Fibroblast of mammary gland (primary cell): Measurements from ENCODE around the gene CCNG2.

Experiments used
- DNase-seq: peaks from one replicate; pipeline ENCODE4 v3.0.0-alpha.2; 2010; ENCODE audit warnings: low read depth
- H3K4me3 ChIP-seq: 2 replicates; pipeline ENCODE4 v1.5.1; 2011; ENCODE audit warnings: low read depth, mild to moderate bottlenecking, low read length, moderate library complexity; ENCODE audit not compliant: control insufficient read depth
- TF ChIP-seq, protein P1 (sequence below): conservative IDR thresholded peaks from 2 replicates; pipeline ENCODE4 v1.5.1; 2011; ENCODE audit warnings: low read depth, low read length, inconsistent platforms; ENCODE audit not compliant: control insufficient read depth, insufficient read depth

Gene CCNG2

GRCh38 chr4:77154065-77154464, 2.9 kb upstream of the CCNG2 start:
- no peak overlapping the region for H3K4me3 ChIP-seq
- TF ChIP-seq, protein P1, sequence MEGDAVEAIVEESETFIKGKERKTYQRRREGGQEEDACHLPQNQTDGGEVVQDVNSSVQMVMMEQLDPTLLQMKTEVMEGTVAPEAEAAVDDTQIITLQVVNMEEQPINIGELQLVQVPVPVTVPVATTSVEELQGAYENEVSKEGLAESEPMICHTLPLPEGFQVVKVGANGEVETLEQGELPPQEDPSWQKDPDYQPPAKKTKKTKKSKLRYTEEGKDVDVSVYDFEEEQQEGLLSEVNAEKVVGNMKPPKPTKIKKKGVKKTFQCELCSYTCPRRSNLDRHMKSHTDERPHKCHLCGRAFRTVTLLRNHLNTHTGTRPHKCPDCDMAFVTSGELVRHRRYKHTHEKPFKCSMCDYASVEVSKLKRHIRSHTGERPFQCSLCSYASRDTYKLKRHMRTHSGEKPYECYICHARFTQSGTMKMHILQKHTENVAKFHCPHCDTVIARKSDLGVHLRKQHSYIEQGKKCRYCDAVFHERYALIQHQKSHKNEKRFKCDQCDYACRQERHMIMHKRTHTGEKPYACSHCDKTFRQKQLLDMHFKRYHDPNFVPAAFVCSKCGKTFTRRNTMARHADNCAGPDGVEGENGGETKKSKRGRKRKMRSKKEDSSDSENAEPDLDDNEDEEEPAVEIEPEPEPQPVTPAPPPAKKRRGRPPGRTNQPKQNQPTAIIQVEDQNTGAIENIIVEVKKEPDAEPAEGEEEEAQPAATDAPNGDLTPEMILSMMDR = no peak
- no peak for DNase-seq

DNA sequence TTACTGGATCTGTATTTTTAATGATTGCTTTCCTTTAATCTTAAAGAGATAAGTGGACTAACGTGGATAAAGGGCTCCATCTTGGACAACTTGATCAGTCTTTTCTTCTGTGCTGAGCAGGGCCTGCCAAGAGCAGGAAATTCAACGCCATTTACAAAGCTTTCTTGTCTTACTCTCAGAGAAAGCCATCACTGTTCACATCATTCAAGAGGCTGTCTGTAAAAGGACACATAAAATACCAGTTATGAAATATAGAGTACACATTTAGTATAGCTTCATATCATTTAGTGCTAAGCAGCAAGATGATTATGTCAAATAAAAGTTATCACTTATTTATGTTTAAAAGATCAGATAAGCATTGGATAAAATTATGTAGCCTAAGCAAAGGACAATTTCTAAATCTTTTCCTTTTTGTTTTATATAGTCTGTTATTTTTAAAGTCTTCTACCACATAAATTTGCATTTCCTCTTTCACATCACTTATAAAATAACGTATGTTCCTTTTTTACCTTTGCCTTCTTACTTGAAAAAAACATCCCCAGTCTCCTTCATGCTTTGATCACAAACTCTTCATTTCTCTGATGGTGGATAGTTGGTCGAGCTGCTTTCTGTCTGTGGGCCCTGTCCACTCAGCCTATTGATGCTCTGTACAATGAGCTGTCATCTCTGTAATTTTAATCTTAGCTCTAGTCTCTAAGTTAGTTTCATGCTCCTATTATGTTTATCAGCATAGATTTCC, 2.1 kb upstream of the CCNG2 start:
- TF ChIP-seq, protein P1 = no peak
- no peak for DNase-seq
- H3K4me3 ChIP-seq = no peak overlapping the region

DNA sequence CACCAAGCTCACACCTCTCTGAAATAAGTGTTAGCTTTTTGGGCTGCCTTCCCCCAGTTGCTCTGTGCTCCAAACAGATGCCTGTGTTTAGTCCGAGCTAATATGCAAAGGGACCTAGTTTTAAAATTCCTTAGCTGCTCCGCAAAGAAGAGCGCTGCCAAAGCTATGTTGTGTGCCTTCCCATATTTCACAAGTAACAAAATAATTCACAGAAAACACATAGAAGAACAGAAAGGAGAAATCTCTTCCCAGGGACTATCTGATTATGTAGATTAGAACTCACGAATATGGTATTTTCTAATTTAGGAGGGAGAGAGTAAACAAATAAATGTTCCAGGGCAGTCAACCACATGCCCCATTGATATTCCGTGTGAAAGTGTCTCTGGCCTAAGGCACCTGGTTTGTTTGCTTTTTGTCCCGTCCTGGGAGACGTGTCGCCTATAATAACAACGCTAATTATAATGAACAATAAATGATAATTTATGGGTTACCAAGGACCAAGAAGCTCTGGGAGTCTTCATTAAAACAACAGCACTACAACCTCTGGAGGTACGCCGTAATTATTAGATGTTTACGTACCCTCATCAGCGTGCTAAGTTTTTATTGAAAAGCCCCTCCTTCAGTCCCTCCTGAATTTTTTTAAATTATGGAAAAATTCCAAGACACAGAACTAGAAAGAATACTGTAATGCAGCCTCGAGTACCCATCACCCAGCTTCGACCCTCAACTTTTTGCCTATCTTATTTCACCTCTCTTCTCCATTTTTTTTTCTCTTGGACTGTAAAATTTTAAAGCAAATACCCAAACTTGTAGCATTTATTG, 1.2 kb upstream of the CCNG2 start:
- H3K4me3 ChIP-seq = peak overlapping the region; percentile 90
- DNase-seq = no peak
- TF ChIP-seq, protein P1 = no peak

DNA sequence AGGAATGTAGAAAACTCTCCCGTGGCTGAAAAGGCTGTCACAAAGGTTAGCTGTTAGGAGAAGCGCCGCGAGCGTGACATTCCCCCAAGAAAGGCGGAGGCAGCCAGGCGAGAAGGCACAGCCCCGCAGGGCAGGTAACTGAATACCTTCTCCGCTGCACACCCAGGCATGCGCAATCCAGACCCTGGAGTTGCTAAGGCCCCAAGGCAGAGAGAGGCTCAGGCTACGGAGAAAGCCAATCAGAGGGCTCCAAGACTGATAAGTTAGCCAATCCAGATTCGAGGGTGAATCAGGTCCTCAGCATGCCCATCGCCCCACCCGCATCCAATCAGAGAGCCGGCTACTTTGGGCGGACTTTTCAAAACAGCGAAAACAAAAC, 485 bp upstream of the CCNG2 start:
- DNase-seq = peak; percentile 99
- peak overlapping the region; percentile 90 for H3K4me3 ChIP-seq
- TF ChIP-seq, protein P1 = no peak

DNA sequence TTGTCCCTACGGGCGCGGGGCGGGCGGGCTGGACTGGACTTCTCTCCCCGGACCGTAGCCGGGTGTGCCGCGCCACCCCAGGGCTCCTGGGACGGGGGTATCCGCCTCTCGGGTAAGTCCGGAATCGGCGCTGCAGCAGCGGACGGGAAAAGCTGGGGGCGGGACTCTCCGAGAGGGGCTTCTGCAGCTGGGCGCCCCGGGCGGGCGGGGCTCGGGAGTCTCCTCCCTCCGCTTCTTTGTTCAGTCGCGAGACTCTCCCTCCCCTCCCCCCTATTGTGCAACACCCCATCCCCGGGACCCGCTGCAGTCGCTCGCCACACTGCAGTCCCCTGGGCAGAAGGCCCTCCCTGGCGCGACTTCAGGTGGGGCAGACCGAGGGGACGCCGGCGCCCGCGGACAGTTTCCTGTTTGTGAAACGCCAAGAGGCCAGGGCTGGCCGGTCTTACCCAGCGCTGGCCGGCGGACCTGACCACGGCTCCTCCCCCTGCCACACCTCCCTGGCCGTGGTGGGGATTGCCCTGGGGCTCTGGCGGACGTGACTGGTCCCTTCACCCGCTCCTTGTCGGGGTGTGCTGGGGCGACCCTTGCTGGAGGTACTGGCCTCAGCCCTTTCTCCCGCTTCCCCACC, 966 bp downstream of the CCNG2 start:
- H3K4me3 ChIP-seq = peak overlapping the region; percentile 90
- DNase-seq = peak; percentile 74
- TF ChIP-seq, protein P1 = no peak

DNA sequence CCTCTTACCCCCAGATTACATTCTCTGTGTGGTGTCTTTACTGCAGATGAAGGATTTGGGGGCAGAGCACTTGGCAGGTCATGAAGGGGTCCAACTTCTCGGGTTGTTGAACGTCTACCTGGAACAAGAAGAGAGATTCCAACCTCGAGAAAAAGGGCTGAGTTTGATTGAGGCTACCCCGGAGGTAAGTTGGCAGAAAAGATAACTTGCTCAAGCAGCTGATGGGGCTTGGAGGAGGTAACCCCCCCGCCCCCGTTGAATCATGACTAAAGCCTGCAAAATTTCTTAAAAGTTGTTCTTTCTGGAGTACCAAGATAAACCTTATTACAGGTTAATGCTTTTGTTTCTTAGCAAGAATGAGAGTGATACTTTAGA, 1.5 kb downstream of the CCNG2 start:
- DNase-seq = peak; percentile 17
- H3K4me3 ChIP-seq = peak overlapping the region; percentile 90
- TF ChIP-seq, protein P1 = no peak
